Endodermal cell (in vitro differentiated cells): ENCODE measurements around the gene KIRREL3. TPM values are rescaled to one million over a fixed set of nuclear protein-coding genes. Genes with fewer than 3 reads are reported as not detected.
A peak's percentile ranks its signal among the peaks of the same experiment; 100 is the strongest.

ENCODE experiments used
- DNase-seq: peaks from one replicate; pipeline ENCODE4 v3.0.0-alpha.2; 2017
- H3K27ac ChIP-seq: 2 replicates; pipeline ENCODE4 v1.5.1; 2013; ENCODE audit warnings: mild to moderate bottlenecking, low read depth, low read length, moderate library complexity
- H3K27me3 ChIP-seq: 2 replicates; pipeline ENCODE4 v1.6.1; 2013; ENCODE audit warnings: mild to moderate bottlenecking, low read length, moderate library complexity; ENCODE audit not compliant: insufficient read depth, control insufficient read depth, poor library complexity, severe bottlenecking
- H3K36me3 ChIP-seq: 2 replicates; pipeline ENCODE4 v1.7.0; 2013; ENCODE audit warnings: mild to moderate bottlenecking, low read length, moderate library complexity; ENCODE audit not compliant: control insufficient read depth, insufficient read depth
- H3K4me1 ChIP-seq: one replicate; pipeline ENCODE4 v1.7.0; 2013; ENCODE audit warnings: low read length; ENCODE audit not compliant: control insufficient read depth, insufficient read depth
- H3K4me3 ChIP-seq: 2 replicates; pipeline ENCODE4 v1.5.1; 2013; ENCODE audit warnings: mild to moderate bottlenecking, low read length, moderate library complexity
- H3K9ac ChIP-seq: 2 replicates; pipeline ENCODE4 v1.6.1; 2013; ENCODE audit warnings: mild to moderate bottlenecking, low read length, moderate library complexity; ENCODE audit not compliant: poor library complexity, severe bottlenecking; ENCODE audit errors: extremely low read depth
- H3K9me3 ChIP-seq: 2 replicates; pipeline ENCODE4 v1.6.1; 2013; ENCODE audit warnings: mild to moderate bottlenecking, low read length, moderate library complexity; ENCODE audit not compliant: control insufficient read depth
- H3K27ac Mint-ChIP-seq: 2 replicates; pipeline ENCODE4 v1.8.0; 2020; ENCODE audit warnings: mixed read lengths
- H3K27me3 Mint-ChIP-seq: 2 replicates; pipeline ENCODE4 v1.8.0; 2021; ENCODE audit warnings: mild to moderate bottlenecking, mixed read lengths; ENCODE audit not compliant: insufficient read depth
- H3K36me3 Mint-ChIP-seq: 2 replicates; pipeline ENCODE4 v1.8.0; 2020; ENCODE audit warnings: low read depth, mixed read lengths
- H3K4me1 Mint-ChIP-seq: 2 replicates; pipeline ENCODE4 v1.8.0; 2020; ENCODE audit warnings: mixed read lengths
- H3K4me3 Mint-ChIP-seq: 2 replicates; pipeline ENCODE4 v1.8.0; 2020; ENCODE audit warnings: mild to moderate bottlenecking, moderate library complexity, mixed read lengths
- H3K9me3 Mint-ChIP-seq: 2 replicates; pipeline ENCODE4 v1.8.0; 2020; ENCODE audit warnings: mild to moderate bottlenecking, mixed read lengths
- WGBS, 2 experiments: methylation state at CpG; one replicate each; pipeline versions ENCODE4 v1.1.5 to v1.1.7; 2013; ENCODE audit warnings: missing lambda C conversion rate in 2 of 2, mixed read lengths in 1 of 2; ENCODE audit not compliant: insufficient coverage in 1 of 2, insufficient read length in 1 of 2; 5-methylcytosine and 5-hydroxymethylcytosine counted together
- total RNA-seq, 2 donors: library from RNA; stranded (reverse); fragmentation: NEBNext Ultra II Directional in 1 of 2; extraction: Animal tissue kit (Norgen Biotek cat#: 25700) in 1 of 2; gene quantifications; 2 replicates in 1 of 2; 3 replicates in 1 of 2; pipeline ENCODE4 v1.2.1, GENCODE V29; 2021
- TF ChIP-seq, protein P1 (sequence below): fragments of 200-600 bp; sonication (generic); conservative IDR thresholded peaks from 2 replicates; pipeline ENCODE4 v1.5.0; 2021; ENCODE audit warnings: antibody characterized with exemption, mild to moderate bottlenecking

KIRREL3 gene
- total RNA-seq, 2 donors from 2014 or later = 1.1 to 1.4 TPM

DNA sequence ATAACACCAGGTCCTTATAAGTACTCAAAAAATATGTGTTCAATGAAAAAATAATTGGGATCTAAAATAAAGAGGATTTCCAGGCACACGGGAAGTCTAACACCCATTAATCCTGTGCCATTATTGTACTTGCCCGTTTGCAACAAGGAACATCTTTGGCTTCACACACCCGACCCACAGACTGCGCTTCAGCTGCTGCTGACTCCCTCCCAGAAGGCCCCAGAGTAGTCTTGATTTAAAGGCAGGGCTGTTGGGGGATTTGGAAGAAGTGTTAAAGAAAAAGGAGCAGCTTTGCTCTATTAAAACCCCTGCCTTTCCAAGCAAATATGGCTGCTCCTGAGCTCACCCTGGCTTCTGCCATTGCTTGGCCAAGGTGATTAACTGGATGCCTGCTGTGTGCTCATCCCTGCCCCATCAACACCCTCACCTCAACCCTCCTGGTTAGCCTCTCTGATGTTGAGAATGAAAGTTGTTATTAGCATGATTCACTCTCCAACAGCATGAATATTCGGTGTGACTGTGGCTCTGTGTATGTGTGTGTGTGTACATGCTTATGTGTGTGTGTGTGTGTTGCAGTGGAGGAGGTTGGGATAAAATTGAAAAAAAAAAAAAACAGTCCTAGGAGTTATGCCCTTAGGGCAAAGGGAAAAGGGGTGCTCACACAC is 76.1 kb downstream of the KIRREL3 start:
- no peaks in the 10 kb centered on the region for H3K4me1 Mint-ChIP-seq
- no peak overlapping the region for H3K27ac Mint-ChIP-seq
- no peak overlapping the region for H3K4me3 Mint-ChIP-seq
- H3K36me3 ChIP-seq = no peaks in the 10 kb centered on the region
- peaks cover 2% of the 10 kb centered on the region for H3K27me3 Mint-ChIP-seq
- no peaks in the 10 kb centered on the region for H3K36me3 Mint-ChIP-seq
- no peak overlapping the region for H3K27ac ChIP-seq
- no peaks in the 10 kb centered on the region for H3K4me1 ChIP-seq
- H3K9me3 Mint-ChIP-seq = no peaks in the 10 kb centered on the region
- TF ChIP-seq, protein P1, sequence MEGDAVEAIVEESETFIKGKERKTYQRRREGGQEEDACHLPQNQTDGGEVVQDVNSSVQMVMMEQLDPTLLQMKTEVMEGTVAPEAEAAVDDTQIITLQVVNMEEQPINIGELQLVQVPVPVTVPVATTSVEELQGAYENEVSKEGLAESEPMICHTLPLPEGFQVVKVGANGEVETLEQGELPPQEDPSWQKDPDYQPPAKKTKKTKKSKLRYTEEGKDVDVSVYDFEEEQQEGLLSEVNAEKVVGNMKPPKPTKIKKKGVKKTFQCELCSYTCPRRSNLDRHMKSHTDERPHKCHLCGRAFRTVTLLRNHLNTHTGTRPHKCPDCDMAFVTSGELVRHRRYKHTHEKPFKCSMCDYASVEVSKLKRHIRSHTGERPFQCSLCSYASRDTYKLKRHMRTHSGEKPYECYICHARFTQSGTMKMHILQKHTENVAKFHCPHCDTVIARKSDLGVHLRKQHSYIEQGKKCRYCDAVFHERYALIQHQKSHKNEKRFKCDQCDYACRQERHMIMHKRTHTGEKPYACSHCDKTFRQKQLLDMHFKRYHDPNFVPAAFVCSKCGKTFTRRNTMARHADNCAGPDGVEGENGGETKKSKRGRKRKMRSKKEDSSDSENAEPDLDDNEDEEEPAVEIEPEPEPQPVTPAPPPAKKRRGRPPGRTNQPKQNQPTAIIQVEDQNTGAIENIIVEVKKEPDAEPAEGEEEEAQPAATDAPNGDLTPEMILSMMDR = no peak
- H3K9me3 ChIP-seq = no peaks in the 10 kb centered on the region
- no peak overlapping the region for H3K9ac ChIP-seq
- no peaks in the 10 kb centered on the region for H3K27me3 ChIP-seq
- DNase-seq = no peak
- WGBS, 2 experiments = 50 to 86% methylated on average over 2 to 5 of the region's 5 CpGs
- no peak overlapping the region for H3K4me3 ChIP-seq

DNA sequence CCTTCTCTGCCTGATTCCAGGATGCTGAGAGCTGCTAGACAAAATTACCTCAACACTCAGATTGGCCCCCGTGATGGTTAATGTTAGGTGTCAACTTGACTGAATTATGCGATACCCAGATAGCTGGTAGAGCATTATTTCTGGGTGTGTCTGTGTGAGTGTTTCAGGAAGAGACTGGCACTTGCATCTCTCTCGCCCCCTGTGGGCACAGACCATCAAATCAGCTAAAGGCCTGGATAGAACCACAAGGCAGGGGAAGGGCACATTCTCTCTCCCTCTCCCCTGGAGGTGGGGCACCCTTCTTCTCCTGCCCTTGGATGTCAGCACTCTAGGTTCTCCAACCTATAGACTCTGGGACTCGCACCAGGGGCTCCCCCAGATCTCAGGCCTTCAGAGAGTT is 79.7 kb downstream of the KIRREL3 start:
- Histone ChIP-seq H3K9me3 (no peaks in the 10 kb centered on the region), H3K27me3 (no peaks in the 10 kb centered on the region), H3K4me3 (no peak overlapping the region), H3K27ac (no peak overlapping the region), H3K36me3 (no peaks in the 10 kb centered on the region), H3K9ac (no peak overlapping the region), H3K4me1 (no peaks in the 10 kb centered on the region)
- no peak for DNase-seq
- Mint-ChIP-seq H3K4me3 (no peak overlapping the region), H3K9me3 (no peaks in the 10 kb centered on the region), H3K36me3 (no peaks in the 10 kb centered on the region), H3K4me1 (no peaks in the 10 kb centered on the region), H3K27ac (no peak overlapping the region), H3K27me3 (no peaks in the 10 kb centered on the region)
- 83 to 92% methylated on average over 2 to 4 of the region's 4 CpGs for WGBS, 2 experiments
- TF ChIP-seq, protein P1 = peak; percentile 59

DNA sequence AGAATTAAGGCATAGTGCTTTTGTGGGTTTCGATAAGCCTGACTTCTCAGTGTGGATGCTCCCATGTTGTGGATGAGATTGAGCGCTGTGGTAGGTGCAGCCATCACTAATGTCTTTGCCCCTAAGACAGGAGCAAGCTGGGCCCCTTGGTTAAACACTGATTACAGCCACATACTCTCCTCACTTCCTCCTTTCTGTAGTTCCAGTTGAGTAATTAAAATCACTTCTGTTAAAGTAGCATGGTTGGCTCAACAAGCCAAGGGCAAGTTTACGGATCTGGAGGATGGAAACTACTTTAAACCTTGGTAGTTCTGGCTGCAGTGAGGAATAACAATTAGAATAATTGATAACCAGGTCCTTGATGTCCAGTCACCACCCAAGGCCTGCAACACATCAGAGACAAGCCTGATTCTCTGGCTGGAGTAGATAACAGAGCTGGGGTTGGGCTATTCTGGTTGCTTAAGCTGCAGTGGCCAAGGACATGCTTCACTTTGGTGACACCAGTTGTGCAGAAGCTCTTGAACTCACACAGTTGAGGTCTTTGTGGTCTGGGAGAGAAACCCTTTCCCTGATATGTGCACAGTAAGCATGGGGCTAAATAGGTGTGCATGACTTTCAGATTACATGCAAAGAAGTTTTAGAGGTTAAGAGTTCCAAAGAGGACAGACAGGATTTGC is 81.3 kb downstream of the KIRREL3 start:
- Histone ChIP-seq H3K4me1 (no peaks in the 10 kb centered on the region), H3K27ac (no peak overlapping the region), H3K4me3 (no peak overlapping the region), H3K9me3 (no peaks in the 10 kb centered on the region), H3K27me3 (no peaks in the 10 kb centered on the region), H3K9ac (no peak overlapping the region), H3K36me3 (no peaks in the 10 kb centered on the region)
- H3K27me3 Mint-ChIP-seq = no peaks in the 10 kb centered on the region
- DNase-seq = no peak
- H3K9me3 Mint-ChIP-seq = no peaks in the 10 kb centered on the region
- H3K27ac Mint-ChIP-seq = no peak overlapping the region
- no peaks in the 10 kb centered on the region for H3K4me1 Mint-ChIP-seq
- no peak overlapping the region for H3K4me3 Mint-ChIP-seq
- H3K36me3 Mint-ChIP-seq = no peaks in the 10 kb centered on the region
- WGBS, 2 experiments = 85% methylated on average over 3 of the region's 3 CpGs; no CpG with 5 or more reads in 1 of the 2 experiments
- TF ChIP-seq, protein P1 = no peak
